ENCODE measurements around the gene MACROD2. TPM values are rescaled to one million over a fixed set of nuclear protein-coding genes. Genes with fewer than 3 reads are reported as not detected.
"Not testable (repeated sequence)": the region's sequence is repeated elsewhere in the genome, so short reads cannot be mapped to it uniquely, and the experiment has no call there.

MACROD2 gene
- total RNA-seq, 1 donor from 2014 or later = 1.6 TPM

DNA sequence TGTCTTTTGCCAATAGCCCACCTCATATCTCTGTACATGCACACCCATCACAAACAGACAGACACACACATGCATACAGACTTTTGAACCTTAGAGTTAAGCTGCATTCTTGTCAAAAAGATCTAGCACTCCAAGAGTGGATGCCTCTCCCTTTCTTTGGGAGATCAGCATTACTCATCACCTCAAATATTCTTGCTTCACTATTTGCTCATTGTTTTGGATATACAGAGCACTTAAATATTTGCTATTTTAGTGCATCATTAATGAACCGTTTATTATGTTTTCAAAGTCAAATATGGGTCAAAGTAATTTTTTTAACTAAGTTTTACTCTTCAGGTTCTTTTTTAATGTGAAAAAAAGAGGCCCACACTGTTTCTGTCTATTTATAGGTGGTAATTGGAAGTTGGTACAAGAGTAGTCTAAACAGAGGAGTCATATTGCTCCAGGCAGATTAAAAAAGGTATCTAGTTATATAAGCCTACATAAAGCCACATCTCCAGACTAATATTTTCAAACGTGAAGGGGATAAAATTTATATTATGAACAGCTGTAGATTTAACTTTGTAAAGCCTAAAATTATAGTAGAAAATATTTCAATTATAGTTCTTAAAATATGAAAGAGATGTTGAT lies 239.5 kb downstream of the MACROD2 start:
- DNase-seq (ENCODE audit: low spot score) = no peak
- intact Hi-C loops (cut with DNase I) = no loop called here

- DNase-seq (ENCODE audit: low spot score) = no peak
- intact Hi-C loops (cut with DNase I) = no loop called here
These were observed 240.0 kb downstream of the MACROD2 start for GRCh38 chr20:14235355-14235754.

GRCh38 chr20:14245368-14245970 lies 250.2 kb downstream of the MACROD2 start:
- intact Hi-C loops (cut with DNase I) = no loop called here
- DNase-seq (ENCODE audit: low spot score) = no peak

DNA sequence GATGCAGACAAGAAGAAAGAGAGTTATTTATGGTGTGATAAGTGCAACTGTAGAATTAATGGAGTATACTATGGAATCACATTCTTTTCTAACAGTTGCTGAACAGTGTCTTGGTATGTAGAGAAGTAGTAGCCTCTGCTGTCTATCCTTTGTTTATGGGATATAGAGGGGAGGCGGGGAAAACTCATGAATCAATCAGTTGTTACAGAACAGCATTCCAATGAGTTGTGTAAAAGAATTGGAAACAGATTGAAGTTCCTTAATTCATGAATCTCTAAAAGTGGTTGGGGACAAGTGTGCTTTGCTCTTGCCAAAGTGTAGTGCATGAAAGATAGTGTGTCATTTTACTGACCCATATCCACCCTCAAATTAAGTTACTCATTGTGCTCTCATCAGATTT lies 264.4 kb downstream of the MACROD2 start:
- DNase-seq (ENCODE audit: low spot score) = no peak
- intact Hi-C loops (cut with DNase I) = no loop called here

DNA sequence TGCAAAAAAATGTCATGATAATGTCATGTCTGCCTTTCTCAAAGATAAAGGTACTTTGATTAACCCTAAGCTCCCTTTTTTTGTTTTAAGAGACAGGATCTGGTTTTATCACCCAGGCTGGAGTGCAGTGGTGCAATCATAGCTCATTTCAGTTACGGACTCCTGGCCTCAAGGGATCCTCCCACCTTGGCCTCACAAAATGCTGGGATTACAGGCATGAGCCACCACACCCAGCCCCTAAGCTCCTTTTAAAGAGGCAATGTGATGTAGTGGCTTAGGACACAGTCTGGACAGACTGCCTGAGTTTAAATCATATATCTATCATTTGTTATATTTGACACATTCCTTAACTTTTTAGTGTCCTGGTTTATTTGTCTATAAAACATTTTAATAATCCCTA lies 265.1 kb downstream of the MACROD2 start:
- intact Hi-C loops (cut with DNase I) = no loop called here
- no peak for DNase-seq (ENCODE audit: low spot score)

- no peak for DNase-seq (ENCODE audit: low spot score)
- intact Hi-C loops (cut with DNase I) = no loop called here
These were observed 269.6 kb downstream of the MACROD2 start for GRCh38 chr20:14264869-14265268.

DNA sequence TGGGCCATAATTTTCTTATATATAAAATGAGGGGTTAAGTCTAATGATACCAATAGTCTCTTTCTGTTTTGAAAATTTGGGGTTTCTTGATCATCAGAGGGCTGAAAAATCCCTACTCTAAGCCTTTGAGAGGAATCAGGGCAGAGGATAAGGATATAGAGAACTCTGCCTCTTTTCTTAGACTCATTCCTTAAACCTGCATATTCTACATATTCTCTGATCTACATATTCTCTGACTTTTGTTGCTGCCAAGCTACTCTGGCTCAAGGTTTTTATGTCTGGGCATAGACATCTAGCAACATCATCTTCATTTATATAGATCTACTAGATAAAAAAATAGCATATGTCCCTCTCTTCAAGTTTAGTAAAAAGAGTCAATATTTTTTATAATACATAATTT lies 270.9 kb downstream of the MACROD2 start:
- intact Hi-C loops (cut with DNase I) = no loop called here

DNA sequence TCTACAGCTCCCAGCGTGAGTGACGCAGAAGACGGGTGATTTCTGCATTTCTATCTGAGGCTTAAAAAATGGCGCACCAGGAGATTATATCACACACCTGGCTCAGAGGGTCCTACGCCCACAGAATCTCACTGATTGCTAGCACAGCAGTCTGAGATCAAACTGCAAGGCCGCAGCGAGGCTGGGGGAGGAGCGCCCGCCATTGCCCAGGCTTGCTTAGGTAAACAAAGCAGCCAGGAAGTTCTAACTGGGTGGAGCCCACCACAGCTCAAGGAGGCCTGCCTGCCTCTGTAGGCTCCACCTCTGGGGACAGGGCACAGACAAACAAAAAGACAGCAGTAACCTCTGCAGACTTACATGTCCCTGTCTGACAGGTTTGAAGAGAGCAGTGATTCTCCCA lies 275.4 kb downstream of the MACROD2 start:
- intact Hi-C loops (cut with DNase I); DNase-seq (ENCODE audit: low spot score): not testable (repeated sequence)

More for the DNA sequence above, 270.9 kb downstream of the MACROD2 start:
- no peak for DNase-seq (ENCODE audit: low spot score)

- DNase-seq (ENCODE audit: low spot score) = no peak
- intact Hi-C loops (cut with DNase I) = no loop called here
These were observed 286.8 kb downstream of the MACROD2 start for GRCh38 chr20:14282140-14282539.

DNA sequence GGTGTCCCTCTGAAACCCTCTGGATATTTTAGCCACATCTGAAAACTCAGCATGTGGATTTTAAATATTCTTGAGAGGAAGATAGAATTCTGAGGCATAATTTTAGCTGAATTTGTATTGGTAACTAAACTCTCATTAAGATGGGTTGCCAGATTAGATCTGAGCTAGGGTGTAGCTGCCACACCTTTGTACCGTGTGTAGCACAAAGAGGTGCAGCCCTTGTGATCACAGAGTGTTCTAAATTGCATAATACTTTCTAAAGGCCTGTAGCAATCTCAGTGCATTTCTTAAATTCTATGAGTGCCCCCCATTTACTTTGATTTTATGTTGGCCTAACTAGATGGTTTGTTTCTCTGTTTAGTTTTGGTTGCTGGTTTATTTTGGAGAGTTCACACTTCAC lies 289.1 kb downstream of the MACROD2 start:
- no peak for DNase-seq (ENCODE audit: low spot score)
- intact Hi-C loops (cut with DNase I) = no loop called here

GRCh38 chr20:14288341-14289330 lies 293.3 kb downstream of the MACROD2 start:
- intact Hi-C loops (cut with DNase I) = no loop called here
- no peak for DNase-seq (ENCODE audit: low spot score)

GRCh38 chr20:14291502-14291901 lies 296.2 kb downstream of the MACROD2 start:
- intact Hi-C loops (cut with DNase I) = no loop called here

DNA sequence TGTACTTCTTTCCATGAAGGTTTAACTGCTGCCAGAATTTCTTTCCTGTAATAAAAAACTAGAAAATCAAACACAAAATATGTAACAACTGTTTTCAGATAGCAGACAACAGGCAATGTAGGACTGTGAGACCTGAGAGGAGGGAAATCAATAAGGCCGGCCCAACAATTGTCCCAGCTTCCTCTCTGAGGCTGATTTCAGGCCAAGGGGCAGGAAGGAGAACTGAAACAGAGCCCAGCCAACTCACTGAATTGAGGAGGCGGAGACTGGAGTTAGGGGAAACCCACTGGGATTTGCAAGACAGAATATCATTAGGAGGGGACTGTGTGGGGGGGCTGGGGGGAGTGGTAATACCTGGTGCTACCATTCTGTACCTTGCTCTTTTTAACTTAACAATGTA lies 299.9 kb downstream of the MACROD2 start:
- no peak for DNase-seq (ENCODE audit: low spot score)
- intact Hi-C loops (cut with DNase I) = no loop called here

More at GRCh38 chr20:14291502-14291901, 296.2 kb downstream of the MACROD2 start:
- no peak for DNase-seq (ENCODE audit: low spot score)

DNA sequence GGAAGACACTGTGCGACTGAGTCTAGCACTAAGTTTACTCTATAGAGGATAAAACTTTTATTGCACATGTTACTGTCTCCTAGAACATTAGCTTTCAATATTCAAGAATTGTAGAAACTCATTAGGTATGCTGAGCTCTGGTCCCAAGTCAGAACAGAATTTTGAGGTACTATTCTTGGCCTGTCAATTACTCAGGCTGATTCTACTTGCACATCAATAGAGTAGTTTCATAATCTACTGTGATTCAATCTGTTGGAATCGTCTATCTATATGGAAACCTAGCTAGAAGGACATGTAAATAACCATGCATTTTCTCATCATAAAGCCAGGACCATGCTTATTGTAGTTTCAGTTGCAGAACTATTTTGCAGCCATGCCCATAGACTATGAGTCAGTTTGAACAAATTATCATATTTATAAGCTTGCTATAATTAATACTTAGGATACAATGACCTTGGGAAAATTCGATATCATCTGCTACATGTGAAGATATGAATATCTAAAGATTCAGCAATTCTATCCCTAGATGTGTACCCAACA lies 300.5 kb downstream of the MACROD2 start:
- DNase-seq (ENCODE audit: low spot score) = no peak

GRCh38 chr20:14299831-14300230 lies 304.5 kb downstream of the MACROD2 start:
- intact Hi-C loops (cut with DNase I) = no loop called here
- DNase-seq (ENCODE audit: low spot score) = no peak

More for the DNA sequence above, 300.5 kb downstream of the MACROD2 start:
- intact Hi-C loops (cut with DNase I) = no loop called here

GRCh38 chr20:14303106-14303505 lies 307.8 kb downstream of the MACROD2 start:
- intact Hi-C loops (cut with DNase I) = no loop called here
- DNase-seq (ENCODE audit: low spot score) = no peak

DNA sequence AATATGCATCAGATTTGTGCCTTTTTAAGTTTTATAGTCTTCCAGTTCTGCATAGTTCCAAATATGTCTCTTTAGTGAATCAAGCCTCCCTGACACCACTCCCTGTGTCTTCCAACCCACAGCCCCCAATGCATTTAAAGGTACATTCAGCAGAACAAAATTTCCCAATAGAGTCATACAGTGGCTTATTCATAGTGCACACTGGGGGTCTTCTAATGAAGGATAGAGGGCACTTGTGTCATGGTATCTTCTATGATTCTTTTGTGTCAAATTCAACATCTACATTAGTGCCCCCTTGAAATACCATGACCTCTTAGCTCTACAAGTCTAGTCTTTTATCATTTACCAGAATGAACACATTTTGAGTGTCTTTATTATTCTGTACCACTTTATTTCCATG lies 308.3 kb downstream of the MACROD2 start:
- intact Hi-C loops (cut with DNase I) = no loop called here
- DNase-seq (ENCODE audit: low spot score) = no peak

DNA sequence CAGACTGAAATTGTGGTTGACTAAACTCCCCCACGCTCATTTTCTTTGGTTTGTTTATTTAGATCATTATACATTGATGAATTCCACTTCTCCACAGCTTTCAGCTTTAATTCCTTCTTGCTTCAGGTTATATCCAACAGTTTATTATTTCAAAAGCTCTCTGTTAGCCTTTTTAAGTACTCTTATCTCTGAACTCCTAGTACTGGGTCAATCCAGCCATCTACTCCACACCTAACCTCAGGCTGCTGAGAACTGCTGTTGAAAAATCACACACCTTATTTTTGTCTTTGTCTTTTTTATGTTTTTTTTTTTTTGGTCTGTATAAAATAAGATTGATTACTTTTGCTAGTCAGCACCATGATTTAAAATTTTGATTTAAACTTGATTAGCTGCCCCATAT lies 309.2 kb downstream of the MACROD2 start:
- DNase-seq (ENCODE audit: low spot score) = no peak
- intact Hi-C loops (cut with DNase I) = no loop called here

GRCh38 chr20:14307956-14308355 lies 312.6 kb downstream of the MACROD2 start:
- no peak for DNase-seq (ENCODE audit: low spot score)
- intact Hi-C loops (cut with DNase I) = no loop called here

DNA sequence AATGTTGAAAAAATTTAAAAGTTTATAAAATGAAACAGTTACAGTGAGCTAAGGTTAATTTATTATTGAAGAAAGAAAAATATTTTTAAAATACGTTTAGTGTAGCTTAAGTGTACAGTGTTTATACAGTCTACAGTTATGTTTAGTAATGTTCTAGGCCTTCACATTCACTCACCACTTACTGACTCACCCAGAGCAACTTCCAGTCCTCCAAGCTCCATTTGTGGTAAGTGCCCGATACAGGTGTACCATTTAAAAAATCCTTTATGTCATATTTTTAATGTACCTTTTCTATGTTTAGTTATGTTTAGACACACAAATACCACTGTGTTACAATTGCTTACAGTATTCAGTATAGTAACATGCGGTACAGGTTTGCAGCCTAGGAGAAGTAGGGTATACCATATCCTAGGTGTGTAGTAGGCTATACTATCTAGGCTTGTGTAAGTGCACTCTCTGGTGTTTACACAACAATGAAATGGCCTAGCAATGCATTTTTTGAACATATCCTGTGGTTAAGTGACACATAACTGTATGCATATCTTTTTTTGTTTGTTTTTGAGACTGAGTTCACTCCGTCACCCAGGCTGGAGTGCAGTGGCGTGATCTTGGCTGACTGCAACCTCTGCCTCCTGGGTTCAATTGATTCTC lies 315.8 kb downstream of the MACROD2 start:
- intact Hi-C loops (cut with DNase I) = no loop called here
- no peak for DNase-seq (ENCODE audit: low spot score)
